ENCODE results near the gene C16orf96.

C16orf96 gene

GRCh38 chr16:4613636-4614570 lies 57.8 kb downstream of the C16orf96 start:
- in situ Hi-C loops (cut with HindIII; ENCODE audit: low sequenced_read_pairs) = no loop called here

DNA sequence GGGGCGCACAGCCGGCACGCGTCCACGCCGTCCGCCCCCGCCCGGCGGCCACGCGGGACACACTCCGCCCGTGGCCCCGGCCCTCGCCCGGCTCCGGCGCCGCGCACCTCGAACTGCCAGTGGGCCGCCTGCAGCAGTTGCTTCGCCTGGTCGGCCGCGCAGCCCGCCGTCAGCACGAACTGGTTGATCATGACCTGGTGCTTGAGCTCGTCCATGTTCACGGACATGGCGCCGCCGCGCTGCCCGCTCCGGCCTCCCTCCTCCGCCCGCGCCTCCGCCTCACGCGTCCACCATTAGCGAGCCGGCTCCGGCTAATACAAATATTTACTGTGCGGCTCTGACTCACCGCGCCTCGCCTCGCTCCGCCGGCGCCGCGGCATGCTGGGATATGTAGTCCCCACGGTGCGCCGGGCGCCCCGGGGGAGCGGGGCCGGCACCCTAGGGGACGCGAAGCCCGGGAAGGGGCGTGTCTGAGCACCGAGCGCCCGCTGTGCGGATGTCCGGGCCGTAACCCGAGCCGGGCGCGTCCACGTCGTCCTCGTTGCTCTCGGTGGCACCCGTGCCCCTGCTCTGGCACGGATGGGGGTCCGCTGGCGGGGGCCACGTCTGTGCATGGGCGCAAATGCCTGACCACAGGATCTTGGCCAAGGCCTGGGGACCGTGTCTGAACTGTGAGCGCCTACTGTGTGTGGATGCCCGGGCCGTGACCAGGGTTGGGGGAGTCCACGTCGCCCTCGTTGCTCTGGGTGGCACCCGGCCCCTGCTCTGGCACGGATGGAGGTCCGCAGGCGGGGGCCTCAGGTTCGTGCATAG lies 58.6 kb downstream of the C16orf96 start, which contains the start of gene UBALD1:
Gene UBALD1 (minus strand): TSS at position 318 of the 813 bp plus-strand sequence. CDS start 91 bp downstream, at position 227.
- in situ Hi-C loops (cut with HindIII; ENCODE audit: low sequenced_read_pairs) = no loop called here

DNA sequence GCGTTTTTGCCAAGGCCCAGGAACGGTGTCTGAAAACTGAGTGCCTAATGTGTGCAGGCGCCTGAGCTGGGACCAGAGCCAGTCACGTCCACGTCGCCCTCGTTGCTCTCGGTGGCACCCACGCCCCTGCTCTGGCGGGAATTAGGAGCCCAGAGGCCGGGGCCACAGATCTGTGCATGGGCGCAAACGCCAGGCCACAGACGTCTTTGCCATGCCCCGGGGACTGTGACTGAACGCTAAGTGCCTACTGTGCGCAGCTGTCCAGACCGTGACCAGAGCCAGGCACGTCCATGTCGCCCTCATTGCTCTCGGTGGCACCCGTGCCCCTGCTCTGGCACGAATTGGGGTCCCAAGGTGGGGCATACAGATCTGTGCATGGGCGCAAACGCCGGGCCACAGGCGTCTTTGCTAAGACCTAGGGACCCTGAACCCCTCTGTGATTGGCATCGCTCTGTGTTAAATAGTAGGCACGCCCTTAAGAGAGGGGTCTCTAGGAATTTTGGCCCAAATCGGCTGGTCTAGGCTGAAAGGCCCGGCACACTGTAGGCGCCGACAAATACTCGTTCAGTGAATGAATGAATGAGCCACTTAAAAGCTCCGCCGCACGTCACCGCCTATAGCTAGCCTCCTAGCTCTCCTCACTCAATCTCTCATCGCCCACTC lies 59.4 kb downstream of the C16orf96 start:
- in situ Hi-C loops (cut with HindIII; ENCODE audit: low sequenced_read_pairs) = no loop called here

- in situ Hi-C loops (cut with HindIII; ENCODE audit: low sequenced_read_pairs) = no loop called here
Measured at GRCh38 chr16:4616047-4616811, 60.1 kb downstream of the C16orf96 start.

- in situ Hi-C loops (cut with HindIII; ENCODE audit: low sequenced_read_pairs) = no loop called here
Measured at GRCh38 chr16:4617880-4618279, 61.7 kb downstream of the C16orf96 start.

- in situ Hi-C loops (cut with HindIII; ENCODE audit: low sequenced_read_pairs) = no loop called here
Measured at GRCh38 chr16:4618645-4619418, 62.7 kb downstream of the C16orf96 start.

DNA sequence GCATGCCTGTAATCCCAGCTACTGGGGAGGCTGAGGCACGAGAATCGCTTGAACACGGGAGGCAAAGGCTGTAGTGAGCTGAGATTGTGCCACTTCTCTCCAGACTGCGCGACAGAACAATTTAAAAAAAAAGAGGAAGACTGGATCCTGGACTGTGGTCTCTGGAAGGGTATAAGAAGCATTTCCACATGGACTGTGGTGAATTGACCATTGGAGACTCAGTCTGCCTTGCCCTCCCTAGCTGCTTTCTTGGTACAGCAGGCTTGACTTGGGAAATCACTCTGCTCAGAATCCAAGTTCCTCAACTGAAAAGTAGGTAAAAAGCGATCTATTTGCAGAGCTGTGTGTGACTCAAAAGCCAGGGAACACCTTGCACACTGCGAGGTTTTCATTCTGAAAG lies 67.5 kb downstream of the C16orf96 start:
- in situ Hi-C loops (cut with HindIII; ENCODE audit: low sequenced_read_pairs) = no loop called here

- in situ Hi-C loops (cut with HindIII; ENCODE audit: low sequenced_read_pairs) = no loop called here
Measured at GRCh38 chr16:4624015-4624826, 68.1 kb downstream of the C16orf96 start, which contains the start of gene MGRN1. Gene MGRN1 (plus strand): TSS chr16:4624826. CDS start chr16:4624961, 135 bp downstream.

- in situ Hi-C loops (cut with HindIII; ENCODE audit: low sequenced_read_pairs) = no loop called here
Measured at GRCh38 chr16:4624827-4625559, 68.9 kb downstream of the C16orf96 start.

GRCh38 chr16:4625560-4626159 lies 69.5 kb downstream of the C16orf96 start:
- in situ Hi-C loops (cut with HindIII; ENCODE audit: low sequenced_read_pairs) = no loop called here

DNA sequence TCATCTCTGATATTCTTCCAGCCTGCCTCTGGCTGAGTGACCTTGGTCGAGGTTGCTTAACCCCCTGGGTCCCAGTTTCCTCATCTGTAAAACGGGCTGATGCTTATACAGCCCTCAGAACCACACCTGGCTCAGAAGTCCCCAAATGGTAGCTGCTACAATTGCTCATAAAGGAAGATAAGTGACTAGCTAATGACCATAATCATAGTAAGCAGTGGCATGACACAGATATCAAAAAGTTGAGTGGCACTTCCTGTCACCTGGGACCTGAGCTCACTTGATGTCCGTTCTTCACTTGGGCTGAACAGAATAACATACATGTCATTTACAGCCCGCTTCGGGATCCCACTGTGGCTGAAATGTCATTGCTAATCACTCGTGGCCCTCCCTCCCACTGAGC lies 70.3 kb downstream of the C16orf96 start:
- in situ Hi-C loops (cut with HindIII; ENCODE audit: low sequenced_read_pairs) = no loop called here

- in situ Hi-C loops (cut with HindIII; ENCODE audit: low sequenced_read_pairs) = no loop called here
Measured at GRCh38 chr16:4628283-4628682, 72.1 kb downstream of the C16orf96 start.

DNA sequence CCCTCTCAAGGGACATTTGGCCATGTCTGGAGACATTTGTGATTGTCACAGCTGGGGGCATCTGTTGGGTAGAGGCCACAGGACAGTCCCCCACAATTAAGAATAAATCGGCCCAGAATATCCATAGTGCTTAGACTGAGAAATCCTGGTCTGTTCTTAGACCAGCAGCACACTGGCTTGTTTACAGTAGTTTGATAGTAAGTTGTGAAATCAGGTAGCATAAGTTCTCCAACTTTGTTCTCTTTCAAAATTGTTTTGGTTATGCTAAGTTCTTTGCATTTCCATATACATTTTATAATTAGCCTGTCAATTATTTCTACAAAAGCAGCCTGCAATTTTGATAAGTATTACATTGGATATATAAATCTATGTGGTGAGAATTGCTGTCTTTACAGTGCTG lies 75.3 kb downstream of the C16orf96 start:
- in situ Hi-C loops (cut with HindIII; ENCODE audit: low sequenced_read_pairs) = no loop called here

DNA sequence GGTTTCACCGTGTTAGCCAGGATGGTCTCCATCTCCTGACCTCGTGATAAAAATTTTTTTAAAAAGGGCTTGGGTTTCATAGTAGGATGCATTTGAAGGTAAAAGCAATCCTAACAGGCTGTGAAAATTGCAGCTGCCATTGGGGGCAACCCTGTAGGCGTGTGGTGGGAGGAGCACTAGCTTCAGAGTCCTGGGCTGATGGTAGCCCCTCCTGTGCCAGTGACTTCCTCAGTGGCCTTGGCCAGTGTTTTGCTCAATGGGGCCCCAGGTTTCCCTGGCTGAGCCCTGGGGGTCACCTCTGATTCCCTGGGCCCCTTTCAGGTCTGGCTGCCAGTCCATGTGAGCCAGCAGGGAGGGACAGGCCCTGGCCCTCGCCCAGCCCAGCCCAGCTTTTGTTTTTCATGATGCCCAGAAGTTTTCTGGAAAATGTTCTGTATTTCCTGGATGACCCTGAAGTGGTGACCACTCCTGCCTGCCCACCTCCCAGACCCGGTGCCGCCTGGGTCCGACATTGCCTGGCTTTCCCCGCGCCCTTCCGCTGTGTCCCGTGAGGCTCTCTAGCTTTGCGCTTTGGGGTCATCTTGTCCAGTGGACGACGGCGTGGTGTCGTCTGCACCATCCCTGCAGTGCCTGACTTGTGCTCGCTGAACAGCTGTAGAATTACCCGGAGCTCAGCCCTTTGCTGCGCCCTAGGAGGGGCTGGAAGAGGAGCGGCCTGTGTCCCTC lies 77.9 kb downstream of the C16orf96 start:
- in situ Hi-C loops (cut with HindIII; ENCODE audit: low sequenced_read_pairs) = no loop called here

- in situ Hi-C loops (cut with HindIII; ENCODE audit: low sequenced_read_pairs) = no loop called here
Measured at GRCh38 chr16:4634768-4635167, 78.6 kb downstream of the C16orf96 start.

DNA sequence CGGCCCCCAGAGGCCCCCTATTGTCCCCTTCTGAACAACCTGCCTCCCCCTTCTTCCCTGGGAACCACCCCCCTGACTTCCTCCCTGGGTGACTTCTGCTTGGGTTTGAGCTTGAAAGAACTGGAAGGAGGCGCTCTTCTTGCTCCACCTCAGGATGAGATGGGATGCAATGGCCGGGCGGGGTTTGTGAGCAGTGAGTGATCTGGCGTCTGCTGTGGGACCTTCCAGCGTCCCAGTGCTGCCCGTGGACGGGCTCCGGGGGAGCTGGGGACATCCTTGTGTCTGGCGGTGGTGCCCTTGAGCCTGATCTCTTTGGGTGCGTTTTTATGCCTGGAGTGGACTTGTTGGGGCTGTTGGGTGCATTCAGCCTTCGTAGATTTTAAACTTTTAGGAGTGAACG lies 80.1 kb downstream of the C16orf96 start:
- in situ Hi-C loops (cut with HindIII; ENCODE audit: low sequenced_read_pairs) = no loop called here

All from DLD1 (cell line).